Mononuclear cell (primary cell): Measurements from ENCODE around the gene CCDC24. TPM values are rescaled to one million over a fixed set of nuclear protein-coding genes. Genes with fewer than 3 reads are reported as not detected.

Source experiments
- H3K27me3 ChIP-seq: 2 replicates; pipeline ENCODE4 v1.6.0; 2011; ENCODE audit warnings: low read length, control low read depth; ENCODE audit not compliant: insufficient read depth
- H3K4me1 ChIP-seq: 2 replicates; pipeline ENCODE4 v1.5.1; 2011; ENCODE audit warnings: mild to moderate bottlenecking, low read length, control low read depth; ENCODE audit not compliant: insufficient read depth
- H3K4me3 ChIP-seq: 2 replicates; pipeline ENCODE4 v1.5.1; 2011; ENCODE audit warnings: mild to moderate bottlenecking, low read length, moderate library complexity
- H3K9me3 ChIP-seq: 2 replicates; pipeline ENCODE4 v1.5.1; 2011; ENCODE audit warnings: low read depth, mild to moderate bottlenecking, control low read depth, low read length
- total RNA-seq: library from RNA; depleted of rRNA; stranded (reverse); fragments of >200 nt; gene quantifications from one replicate; pipeline ENCODE4 v1.2.3, GENCODE V29; 2012

CCDC24 gene
- total RNA-seq, 1 donor: 0.42 TPM

GRCh38 chr1:44043176-44044070, 52.0 kb downstream of the CCDC24 start:
- no peak overlapping the region for H3K4me3 ChIP-seq
- no peaks in the 10 kb centered on the region for H3K27me3 ChIP-seq
- H3K4me1 ChIP-seq: peaks cover 7% of the 10 kb centered on the region
- no peaks in the 10 kb centered on the region for H3K9me3 ChIP-seq

GRCh38 chr1:44044071-44044801, 52.8 kb downstream of the CCDC24 start:
- Histone ChIP-seq H3K4me3 (no peak overlapping the region), H3K27me3 (no peaks in the 10 kb centered on the region), H3K4me1 (peaks cover 7% of the 10 kb centered on the region), H3K9me3 (no peaks in the 10 kb centered on the region)

GRCh38 chr1:44045064-44045463, 53.7 kb downstream of the CCDC24 start:
- Histone ChIP-seq H3K4me1 (peaks cover 7% of the 10 kb centered on the region), H3K27me3 (no peaks in the 10 kb centered on the region), H3K4me3 (no peak overlapping the region), H3K9me3 (no peaks in the 10 kb centered on the region)

Other genes starting within 250 kb of the CCDC24 start
- gene ARTN, start 57.8 kb upstream of the CCDC24 start, total RNA-seq: not detected
- gene IPO13, start 44.6 kb upstream of the CCDC24 start, total RNA-seq: 2.3 TPM
- gene DPH2, start 21.6 kb upstream of the CCDC24 start, total RNA-seq: 6.7 TPM
- gene ATP6V0B, start 16.6 kb upstream of the CCDC24 start, total RNA-seq: 73.1 TPM
- gene B4GALT2, start 12.4 kb upstream of the CCDC24 start, total RNA-seq: 0.63 TPM
- gene SLC6A9, start 39.9 kb downstream of the CCDC24 start, total RNA-seq: not detected
- not detected for gene KLF17, start 127.2 kb downstream of the CCDC24 start, total RNA-seq
- gene KLF18, start 150.0 kb downstream of the CCDC24 start, total RNA-seq: not detected
- gene DMAP1, start 221.9 kb downstream of the CCDC24 start, total RNA-seq: 16.9 TPM